HG02884 (cell line): ENCODE measurements around the gene SIGLEC8.

ENCODE experiments used
- ATAC-seq: cut with Tn5 transposase; IDR thresholded peaks from one replicate; pipeline ENCODE4 v1.9.1; 2021; ENCODE audit warnings: mild to moderate bottlenecking, moderate library complexity; ENCODE audit not compliant: unreplicated experiment

Gene SIGLEC8

DNA sequence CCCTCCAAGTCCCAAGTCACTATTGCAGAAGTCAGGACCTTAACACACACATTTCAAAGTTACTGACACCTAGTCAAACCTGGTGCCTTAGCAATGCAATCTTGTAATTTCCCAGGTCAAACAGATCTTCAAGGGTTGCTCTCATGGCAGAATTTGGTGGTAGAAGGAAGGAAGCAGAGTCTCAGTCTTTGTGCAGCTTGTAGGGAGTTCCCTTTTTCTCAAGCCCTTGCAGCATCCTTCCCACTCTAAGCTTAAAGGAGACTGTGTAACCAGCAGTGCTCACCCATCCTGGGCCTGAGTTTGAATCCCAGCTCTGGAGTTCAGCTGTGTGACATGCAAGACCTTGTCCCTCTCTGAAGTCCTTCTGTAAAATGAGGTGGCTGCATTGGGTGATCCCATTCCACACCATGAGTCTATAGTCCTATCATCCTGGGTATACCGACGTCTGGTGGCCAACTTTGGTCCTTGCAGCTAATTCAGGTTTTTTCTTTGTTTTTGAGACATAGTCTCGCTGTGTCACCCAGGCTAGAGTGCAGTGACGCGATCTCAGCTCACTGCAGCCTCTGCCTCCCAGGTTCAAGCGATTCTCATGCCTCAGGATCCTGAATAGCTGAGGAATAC is 50.6 kb downstream of the SIGLEC8 start:
- ATAC-seq = no peak

DNA sequence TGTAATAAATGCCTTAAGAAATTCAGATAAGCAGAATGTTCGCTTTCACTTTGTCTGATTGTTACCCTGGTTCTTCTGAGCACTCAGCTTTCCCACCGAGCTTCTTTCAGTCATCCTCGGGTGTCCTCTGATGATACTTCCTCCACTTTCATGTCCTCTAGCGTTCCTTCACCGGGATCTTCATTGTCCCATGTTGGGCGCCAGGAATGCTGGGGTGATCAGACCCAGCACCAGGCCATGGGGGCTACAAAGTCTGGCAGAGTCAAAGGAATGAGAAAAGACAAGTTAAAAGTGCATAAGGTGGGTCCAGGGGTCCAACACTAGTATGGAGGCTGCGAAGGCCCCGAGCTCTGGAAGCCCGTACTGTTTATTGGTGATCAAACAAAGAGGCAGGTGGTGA is 56.1 kb downstream of the SIGLEC8 start:
- ATAC-seq = no peak
